GM21423 (cell line): ENCODE data around the gene NARF.
A peak's percentile ranks its signal among the peaks of the same experiment; 100 is the strongest.

Experiments used
- ATAC-seq: cut with Tn5 transposase; IDR thresholded peaks from one replicate; pipeline ENCODE4 v1.9.1; 2021; ENCODE audit warnings: mild to moderate bottlenecking, moderate library complexity; ENCODE audit not compliant: unreplicated experiment

Gene NARF

DNA sequence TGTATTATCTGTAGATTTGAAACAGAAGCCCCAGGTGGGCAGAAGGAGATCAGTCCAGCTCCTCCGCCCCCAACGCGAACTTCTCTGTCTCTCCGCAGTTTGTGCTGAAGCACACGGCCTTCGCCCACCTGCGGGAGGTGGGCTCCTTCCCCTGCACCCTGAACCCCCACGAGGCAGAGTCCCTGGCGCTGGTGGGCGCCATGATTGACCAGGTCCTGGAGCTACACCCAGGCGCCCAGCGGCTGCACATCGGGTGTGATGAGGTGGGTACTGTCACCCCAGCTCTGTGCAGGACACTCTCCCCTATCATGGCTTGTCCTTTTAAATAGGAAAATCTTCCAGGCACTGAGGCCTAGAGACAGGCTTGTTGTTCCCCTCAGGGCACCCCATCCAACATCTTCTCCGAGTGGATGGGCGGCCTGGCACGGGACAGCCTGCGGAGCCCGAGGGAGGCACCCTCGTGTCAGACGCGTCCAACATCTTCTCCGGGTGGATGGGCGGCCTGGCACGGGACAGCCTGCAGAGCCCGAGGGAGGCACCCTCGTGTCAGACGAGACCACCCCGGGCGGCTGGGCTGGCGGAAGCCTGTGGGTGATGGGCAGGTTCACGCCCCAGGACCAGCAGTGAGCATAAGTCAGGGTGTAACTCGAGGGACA lies 24.9 kb upstream of the NARF start:
- no peak for ATAC-seq

DNA sequence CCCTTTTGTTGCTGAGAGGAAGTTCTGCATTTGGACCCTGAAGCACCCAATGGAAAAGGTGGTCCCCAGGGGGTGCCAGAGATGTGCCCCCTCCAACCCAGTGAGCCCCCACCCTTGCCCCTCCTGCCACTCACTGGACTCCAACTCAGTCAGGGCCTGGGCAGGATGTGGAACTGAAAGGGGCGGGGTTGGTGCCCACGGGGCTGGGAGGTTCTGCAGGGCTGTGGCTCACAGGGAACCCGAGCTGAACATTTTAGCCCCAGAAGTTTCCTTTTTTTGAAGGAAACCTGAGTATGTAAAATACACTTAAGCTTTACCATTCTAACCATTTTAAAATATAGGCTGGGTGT lies 24.4 kb upstream of the NARF start:
- peak; percentile 51 for ATAC-seq

- no peak for ATAC-seq
These were observed 23.4 kb upstream of the NARF start for GRCh38 chr17:82435103-82435502.

DNA sequence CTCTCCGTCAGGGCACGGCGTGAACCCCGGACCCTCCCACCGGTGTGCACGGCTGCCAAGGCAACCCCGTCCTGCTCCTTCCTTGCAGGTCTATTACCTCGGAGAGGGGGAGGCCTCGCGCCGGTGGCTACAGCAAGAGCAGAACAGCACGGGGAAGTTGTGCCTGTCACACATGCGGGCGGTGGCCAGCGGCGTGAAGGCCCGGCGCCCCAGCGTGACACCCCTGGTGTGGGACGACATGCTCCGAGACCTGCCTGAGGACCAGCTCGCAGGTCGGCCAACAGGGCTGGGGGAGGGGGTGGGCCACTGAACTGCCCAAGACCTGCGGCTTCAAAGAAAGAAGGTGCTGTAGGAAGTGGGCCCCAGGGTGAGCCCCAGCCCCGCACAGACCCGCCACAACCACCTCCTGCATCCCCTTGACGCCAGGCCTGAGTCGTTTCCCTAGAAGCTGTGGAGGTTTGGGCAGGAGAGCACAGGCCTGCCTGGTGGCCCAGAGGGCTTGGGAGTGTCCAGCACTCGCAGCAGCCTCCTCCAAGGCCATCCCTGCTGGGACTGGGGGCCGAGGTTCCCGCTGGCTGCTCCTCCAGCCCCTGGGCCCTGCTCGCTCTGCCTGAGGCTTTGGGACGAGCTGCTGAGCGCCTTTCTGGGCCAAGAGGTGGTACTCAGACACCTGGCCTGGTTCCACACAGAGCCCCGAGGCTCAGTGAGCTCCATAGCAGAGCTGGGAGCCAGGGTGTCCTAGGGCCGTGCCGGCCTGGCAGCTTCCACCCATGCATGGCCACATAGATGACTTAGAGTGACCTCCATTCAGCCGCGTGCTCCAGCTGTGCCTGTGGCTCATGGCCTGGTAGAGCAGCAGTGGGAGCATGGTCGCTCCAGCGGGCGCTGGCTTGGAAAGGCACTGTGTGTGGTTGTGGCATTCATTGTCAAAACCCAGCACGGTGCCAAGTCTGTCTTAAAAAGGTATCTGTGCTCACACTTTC lies 22.6 kb upstream of the NARF start:
- no peak for ATAC-seq

DNA sequence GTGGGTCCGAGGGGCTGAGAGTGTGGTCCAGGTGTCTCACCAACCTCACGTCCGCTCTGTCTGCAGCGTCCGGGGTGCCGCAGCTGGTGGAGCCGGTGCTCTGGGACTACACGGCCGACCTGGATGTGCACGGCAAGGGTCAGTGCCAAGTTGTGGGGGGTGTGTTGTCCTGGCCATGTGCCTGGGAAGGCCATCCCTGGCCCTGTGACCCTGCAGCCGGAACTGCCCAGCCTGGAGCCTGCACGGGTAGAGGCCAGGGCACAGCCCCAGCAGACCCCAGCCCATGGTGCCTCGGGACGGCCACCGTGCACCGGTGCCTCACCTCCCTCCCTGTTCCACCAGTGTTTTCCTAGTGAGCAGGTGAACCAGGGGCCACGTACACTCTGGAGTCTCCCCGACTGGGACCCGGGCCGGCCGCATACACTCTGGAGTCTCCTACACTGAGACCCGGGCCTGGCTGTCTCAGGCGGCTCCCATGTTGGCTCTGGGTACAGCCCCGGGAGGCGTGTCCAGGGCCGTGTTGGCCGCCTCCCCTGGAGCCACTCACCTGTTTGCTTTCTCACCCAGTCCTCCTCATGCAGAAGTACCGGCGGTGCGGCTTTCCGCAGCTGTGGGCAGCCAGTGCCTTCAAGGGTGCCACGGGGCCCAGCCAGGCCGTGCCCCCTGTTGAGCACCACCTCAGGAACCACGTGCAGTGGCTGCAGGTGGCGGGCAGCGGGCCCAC lies 21.8 kb upstream of the NARF start:
- ATAC-seq = no peak

DNA sequence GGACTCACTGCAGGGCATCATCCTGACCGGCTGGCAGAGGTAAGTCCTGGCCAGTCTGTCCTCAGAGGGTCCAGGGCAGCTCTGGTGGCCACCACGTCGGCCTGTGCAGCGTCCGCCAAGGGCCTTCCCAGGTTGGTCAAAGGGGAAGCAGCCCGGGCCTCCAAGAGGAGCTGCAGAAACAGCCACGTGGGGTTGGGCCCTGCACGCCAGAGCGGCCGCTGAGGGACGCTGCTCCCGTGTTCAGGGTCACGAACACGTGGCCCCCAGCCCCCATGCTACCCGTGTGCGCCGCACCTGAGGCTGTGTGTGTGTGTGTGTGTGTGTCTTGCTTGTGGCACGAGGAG lies 21.2 kb upstream of the NARF start:
- no peak for ATAC-seq

GRCh38 chr17:82438401-82439193 lies 19.9 kb upstream of the NARF start:
- ATAC-seq = no peak

DNA sequence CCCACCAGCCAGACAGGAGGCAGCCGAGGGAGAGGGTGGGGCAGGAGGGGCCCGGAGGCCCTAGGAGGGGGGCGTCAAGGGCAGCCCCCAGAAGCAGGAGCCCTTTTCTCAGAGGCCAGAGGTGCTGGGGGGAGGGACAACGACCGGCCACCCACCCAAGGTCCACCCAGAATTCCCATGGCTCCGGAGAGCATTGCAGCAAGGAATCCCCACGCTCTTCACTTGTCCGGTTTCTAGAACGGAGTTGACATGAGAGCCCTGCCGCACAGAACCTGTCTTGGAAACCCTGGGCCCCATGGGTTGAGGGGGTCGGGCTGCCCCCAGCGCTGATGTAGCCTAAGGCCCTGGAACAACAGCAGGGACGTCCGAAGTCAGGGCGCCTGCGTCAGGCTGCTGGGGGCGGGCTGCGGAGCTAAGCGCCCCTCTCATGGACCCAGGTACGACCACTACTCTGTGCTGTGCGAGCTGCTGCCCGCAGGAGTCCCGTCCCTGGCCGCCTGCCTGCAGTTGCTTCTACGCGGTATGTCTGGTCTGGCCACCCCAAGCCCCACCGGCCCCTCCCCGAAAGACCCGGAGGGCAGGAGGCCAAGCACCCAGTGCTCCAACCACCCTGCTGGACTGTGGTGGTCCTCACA lies 19.2 kb upstream of the NARF start:
- no peak for ATAC-seq

GRCh38 chr17:82439829-82440365 lies 18.6 kb upstream of the NARF start:
- no peak for ATAC-seq

DNA sequence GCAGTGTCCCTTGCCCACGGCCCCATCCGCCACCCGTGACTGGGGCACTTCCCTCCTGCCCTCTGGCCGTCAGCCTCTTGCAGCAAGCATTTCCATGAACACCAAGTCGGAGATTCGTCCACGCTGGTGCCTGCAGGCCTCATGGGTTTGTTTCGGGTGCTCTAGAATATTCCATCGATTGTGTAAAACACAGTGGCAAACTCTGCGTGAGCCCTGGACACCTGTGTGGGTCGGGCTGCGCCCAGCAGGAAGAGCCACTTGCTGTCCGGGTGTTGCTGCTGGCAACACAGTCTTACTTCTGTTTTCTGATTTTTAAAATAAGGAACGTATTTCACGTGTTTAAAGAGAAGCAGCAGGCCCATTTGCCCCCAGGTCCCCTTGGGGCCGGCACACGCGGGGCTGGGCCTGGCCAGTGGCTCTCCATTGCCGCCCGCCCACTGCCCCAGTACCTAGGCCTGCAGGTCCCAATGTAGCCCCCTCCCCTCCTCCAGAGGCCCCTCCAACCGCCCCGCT lies 18.0 kb upstream of the NARF start:
- no peak for ATAC-seq

DNA sequence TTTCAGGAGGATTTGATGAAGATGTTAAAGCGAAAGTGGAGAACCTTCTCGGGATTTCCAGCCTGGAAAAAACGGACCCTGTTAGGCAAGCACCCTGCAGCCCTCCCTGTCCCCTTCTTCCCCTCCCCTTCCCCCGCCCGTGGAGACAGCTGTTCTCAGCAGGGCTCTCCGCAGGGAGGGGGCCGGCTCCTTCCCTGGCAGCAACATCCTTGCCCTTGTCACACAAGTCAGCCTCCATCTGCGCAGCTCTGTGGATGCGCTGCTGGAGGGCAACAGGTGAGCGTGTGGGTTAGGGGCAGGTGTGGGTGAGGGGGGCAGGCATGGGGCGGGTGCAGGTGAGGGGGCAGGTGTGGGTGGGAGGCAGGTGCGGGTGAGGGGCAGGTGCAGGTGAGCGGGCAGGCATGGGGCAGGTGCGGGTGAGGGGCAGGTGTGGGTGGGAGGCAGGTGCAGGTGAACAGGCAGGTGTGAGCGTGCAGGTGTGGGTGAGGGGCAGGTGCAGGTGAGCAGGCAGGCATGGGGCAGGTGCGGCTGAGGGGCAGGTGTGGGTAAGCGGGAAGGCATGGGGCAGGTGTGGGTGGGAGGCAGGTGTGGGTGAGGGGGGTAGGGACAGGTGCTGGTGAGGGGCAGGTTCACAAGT lies 17.4 kb upstream of the NARF start:
- ATAC-seq = no peak

DNA sequence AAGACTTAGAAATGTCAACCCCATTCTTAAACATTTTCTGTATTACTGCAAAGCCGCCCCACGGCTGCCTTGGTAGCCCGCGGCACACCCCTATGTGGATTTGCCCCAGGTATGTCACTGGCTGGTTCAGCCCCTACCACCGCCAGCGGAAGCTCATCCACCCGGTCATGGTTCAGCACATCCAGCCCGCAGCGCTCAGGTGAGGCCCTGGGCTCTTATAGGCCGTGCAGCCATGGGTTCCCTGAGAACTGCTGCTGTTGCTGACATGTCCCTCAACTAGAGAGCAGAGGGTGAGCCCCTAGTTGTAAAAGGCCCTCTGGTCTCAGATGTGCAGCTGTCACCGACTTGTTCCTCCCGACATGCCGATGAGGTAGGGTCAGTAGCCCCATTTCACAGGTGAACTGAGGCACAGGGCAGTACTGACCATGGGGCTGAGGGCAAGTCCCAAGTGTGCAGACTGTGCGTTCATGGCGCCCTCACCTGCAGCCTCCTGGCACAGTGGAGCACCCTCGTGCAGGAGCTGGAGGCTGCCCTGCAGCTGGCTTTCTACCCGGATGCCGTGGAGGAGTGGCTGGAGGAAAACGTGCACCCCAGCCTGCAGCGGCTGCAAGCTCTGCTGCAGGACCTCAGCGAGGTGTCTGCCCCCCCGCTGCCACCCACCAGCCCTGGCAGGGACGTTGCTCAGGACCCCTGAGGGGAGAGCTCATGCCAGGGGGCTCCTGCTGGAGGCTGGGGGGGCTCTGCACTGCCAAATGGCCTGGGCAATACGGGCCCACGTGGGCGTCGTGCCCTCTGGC lies 16.7 kb upstream of the NARF start:
- no peak for ATAC-seq

- ATAC-seq = no peak
These were observed 15.7 kb upstream of the NARF start for GRCh38 chr17:82442643-82443464.

- no peak for ATAC-seq
These were observed 14.9 kb upstream of the NARF start for GRCh38 chr17:82443465-82444283.

DNA sequence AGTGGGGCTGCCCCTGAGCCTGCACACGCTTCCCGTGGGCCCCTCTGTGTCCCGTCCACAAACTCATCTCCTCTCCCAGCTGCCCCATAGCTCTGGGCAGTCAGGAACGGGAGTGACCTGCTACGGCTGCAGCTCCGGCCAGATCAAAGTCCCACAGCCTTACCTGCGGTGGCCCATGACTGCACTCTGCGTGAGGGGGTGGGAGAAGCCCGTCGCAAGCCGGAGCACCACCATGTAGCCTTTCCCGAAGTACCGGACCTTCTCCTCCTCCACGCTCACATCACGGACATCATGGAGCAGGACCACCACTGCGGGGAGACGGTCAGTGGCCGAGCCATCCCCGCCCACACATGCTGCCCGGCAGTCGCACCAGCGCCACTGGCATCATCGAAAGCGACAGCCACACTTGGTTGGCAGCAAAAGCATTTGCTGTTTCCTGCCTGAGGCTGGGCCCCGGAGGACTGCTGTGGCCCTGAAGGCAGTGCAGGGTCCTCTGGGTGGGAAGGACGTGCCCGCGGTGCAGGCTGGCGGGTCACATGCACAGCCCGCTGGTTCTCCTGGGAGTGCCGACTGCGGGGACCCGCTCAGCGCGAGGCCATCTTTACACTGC lies 14.2 kb upstream of the NARF start:
- ATAC-seq = no peak

GRCh38 chr17:82444941-82445521 lies 13.5 kb upstream of the NARF start:
- ATAC-seq = no peak
